ENCODE data around the gene CRACR2A.

CRACR2A gene

DNA sequence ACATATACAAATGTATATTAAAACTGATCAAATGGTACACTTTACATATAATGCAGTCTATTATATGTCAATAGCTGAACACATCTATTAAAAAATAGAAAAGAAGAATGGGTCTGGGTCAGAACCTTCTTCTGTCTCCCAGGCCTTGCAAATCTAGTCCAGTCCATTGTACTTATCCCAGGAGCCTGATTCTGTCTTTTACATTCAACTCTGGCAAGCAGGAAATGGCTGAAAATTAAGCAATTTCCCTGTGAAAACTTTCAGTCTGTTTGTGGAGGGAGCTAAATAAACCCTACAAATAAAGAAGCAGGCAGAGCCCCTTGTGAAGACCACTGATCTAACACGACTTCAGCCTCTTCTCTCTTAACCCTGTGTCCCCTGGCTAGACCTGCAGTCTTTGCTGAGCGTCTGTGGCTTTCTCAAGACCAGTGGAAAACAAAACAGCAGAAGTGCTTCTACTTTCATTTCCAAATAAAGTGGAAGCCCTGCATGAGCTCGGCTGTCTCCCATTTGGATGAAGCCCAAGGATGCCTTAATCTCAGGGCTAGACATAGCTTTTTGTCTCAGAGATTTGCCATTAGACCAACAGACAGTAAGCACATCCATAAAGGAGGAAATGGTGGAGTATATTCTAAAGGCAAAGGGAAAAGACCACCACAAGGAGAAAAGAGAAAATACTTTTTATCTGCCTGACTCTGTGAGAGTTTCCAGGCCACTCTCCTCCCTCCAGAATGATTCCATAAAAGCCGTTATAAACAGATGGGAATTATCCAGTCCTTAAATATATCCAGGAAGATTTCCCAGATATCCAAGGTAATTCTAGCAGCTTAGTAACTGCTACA, 48.2 kb downstream of the CRACR2A start:
- DNase-seq (ENCODE audit: low read depth), result no peak
- H3K4me3 ChIP-seq (ENCODE audit: low read depth, low read length), result no peak overlapping the region

DNA sequence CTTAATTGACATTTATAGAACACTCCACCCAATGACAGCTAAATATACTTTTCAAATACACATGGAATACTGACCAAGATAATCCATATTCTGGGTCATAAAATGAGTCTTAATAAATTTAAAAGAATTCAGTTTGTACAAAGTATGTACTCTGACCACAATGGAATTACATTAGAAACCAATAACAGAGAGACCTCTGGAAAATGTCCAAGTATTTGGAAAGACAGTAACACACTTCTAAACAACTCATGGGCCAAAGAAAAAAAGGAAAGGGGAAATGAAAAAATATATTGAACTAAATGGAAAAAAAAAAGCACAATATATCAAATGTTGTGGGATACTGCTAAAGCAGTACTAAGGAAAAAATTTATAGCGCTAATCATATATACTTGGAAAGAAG, 52.0 kb downstream of the CRACR2A start:
- TF ChIP-seq, protein P1, sequence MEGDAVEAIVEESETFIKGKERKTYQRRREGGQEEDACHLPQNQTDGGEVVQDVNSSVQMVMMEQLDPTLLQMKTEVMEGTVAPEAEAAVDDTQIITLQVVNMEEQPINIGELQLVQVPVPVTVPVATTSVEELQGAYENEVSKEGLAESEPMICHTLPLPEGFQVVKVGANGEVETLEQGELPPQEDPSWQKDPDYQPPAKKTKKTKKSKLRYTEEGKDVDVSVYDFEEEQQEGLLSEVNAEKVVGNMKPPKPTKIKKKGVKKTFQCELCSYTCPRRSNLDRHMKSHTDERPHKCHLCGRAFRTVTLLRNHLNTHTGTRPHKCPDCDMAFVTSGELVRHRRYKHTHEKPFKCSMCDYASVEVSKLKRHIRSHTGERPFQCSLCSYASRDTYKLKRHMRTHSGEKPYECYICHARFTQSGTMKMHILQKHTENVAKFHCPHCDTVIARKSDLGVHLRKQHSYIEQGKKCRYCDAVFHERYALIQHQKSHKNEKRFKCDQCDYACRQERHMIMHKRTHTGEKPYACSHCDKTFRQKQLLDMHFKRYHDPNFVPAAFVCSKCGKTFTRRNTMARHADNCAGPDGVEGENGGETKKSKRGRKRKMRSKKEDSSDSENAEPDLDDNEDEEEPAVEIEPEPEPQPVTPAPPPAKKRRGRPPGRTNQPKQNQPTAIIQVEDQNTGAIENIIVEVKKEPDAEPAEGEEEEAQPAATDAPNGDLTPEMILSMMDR (IDR thresholded peaks at IDR 0.05; ENCODE audit: low read depth, low read length, missing control alignments), result no peak

More for the DNA sequence above, 48.2 kb downstream of the CRACR2A start:
- TF ChIP-seq, protein P1 (IDR thresholded peaks at IDR 0.05; ENCODE audit: low read depth, low read length, missing control alignments), result no peak

DNA sequence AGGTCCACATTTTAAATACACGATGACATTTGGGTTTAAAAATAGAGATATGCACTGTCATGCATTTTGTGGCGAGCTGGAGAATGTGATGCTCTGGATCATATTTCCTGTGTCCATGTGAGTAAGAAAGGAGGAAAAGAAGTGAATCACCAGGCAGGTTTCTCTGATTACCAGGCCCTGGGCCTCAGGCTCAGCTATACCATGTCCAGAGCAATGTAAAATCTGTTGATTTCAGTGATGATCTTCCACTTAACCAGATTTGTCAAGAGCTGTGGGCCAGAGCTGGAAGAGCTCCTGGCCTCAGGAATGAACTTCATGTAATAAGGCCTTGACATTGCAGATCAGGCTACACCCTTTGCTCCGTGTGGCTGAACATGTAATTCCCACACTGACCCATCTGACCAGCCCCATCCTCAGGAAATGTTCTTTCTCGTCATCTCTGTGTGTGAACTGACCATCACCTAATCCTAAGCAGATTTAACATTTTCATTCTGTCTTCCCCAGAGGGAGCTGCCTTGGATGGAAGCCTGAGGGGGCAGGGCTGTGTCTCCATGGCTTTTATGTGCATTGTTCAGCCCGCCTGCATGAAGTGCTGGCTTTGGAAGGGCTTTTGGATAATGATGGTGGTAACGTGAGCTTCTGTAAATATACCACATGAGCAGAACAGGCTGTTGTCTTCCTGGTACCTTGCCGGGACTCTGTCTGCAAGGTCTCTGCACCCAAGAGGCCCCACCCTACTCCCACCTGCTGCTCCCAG, 54.5 kb downstream of the CRACR2A start:
- TF ChIP-seq, protein P1 (IDR thresholded peaks at IDR 0.05; ENCODE audit: low read depth, low read length, missing control alignments), result no peak
- H3K4me3 ChIP-seq (ENCODE audit: low read depth, low read length), result no peak overlapping the region
- no peak for DNase-seq (ENCODE audit: low read depth)

More for the DNA sequence above, 52.0 kb downstream of the CRACR2A start:
- no peak for DNase-seq (ENCODE audit: low read depth)
- no peak overlapping the region for H3K4me3 ChIP-seq (ENCODE audit: low read depth, low read length)

DNA sequence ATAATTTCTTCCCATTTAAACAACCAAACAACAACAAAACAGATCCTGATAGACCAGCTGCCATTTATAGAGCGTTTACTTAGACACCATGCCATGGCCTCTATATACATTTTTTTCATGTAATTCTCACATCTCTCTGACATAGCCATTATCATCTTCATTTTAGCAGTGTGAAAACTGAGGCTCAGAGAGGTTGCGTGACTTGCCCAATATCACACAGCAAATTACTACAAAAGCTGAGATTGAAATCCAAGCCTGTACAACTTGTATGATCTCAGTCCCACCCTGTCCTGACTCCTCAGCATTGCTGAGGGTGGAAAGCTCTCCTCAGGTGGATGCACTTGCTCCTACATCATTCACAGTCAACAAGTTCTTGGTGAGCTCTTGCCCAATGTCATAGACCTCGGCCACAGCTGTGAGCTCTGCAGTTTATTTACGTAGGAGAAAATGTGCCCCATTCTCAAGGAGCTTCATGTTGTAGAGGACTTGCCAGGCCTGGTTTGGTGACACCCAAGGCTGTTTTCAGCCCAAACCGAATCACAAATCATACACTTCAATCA, 55.5 kb downstream of the CRACR2A start:
- no peak for DNase-seq (ENCODE audit: low read depth)
- TF ChIP-seq, protein P1 (IDR thresholded peaks at IDR 0.05; ENCODE audit: low read depth, low read length, missing control alignments), result no peak
- H3K4me3 ChIP-seq (ENCODE audit: low read depth, low read length), result no peak overlapping the region

DNA sequence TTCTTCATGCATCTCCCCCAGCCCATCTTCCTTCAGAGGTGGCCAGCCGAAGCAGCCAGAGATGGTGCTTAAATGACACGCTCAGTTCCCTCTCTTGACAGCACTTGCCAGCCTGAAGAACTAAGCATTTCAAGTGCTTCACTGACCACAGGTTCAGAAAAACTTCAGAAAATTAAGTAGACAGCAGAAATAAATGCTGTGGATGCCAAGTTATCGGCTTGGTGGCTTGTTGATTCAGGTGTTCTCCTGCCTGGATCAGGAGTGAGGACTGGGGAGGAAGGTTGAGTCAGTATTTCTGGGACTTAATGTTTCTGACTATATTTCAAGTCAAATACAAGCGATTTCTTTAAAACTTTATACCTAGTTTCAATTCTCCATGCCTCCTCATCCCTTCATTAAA, 58.2 kb downstream of the CRACR2A start:
- DNase-seq (ENCODE audit: low read depth), result no peak

DNA sequence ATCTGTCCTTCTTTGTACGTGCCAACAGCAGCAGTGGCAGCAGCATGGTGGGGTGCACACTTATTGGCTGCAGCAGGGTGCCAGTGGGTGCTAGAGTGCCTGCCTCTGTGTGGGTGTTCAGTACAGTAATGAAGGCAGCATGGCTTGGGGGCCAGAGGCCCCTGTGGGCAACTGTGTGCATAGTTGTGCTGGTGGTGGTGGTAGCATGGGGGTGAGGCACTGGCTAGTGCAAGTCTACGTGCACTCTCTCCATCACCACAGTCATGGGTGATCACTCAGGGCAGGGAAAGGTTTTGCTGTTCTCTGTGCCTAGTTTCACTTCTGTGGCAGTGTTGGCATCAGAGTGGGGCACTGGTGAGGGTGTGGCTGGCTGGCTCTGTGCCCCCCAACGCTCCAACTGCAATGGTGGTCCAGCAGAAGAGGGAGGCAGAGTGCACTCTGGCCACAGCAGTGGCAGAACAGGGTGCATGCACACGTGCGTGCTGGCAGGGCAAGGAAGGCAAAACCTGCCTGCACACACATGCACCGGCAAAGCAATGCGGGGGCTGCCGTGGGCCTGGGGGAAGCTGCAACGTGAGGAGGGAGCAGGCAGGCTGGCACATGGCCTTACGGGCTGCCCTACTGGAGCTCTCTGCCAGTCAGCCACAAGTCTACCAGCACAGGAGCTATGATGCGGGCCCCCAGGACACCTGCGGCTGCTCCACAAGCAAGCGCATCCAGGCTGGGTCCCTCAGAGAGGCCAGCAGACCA, 60.1 kb downstream of the CRACR2A start:
- no peak for DNase-seq (ENCODE audit: low read depth)
- TF ChIP-seq, protein P1 (IDR thresholded peaks at IDR 0.05; ENCODE audit: low read depth, low read length, missing control alignments), result no peak
- no peak overlapping the region for H3K4me3 ChIP-seq (ENCODE audit: low read depth, low read length)

More for the DNA sequence above, 58.2 kb downstream of the CRACR2A start:
- TF ChIP-seq, protein P1 (IDR thresholded peaks at IDR 0.05; ENCODE audit: low read depth, low read length, missing control alignments), result no peak
- H3K4me3 ChIP-seq (ENCODE audit: low read depth, low read length), result no peak overlapping the region
